Measurements from ENCODE around the gene CLEC18B.
"Not testable (repeated sequence)": the region's sequence is repeated elsewhere in the genome, so short reads cannot be mapped to it uniquely, and the experiment has no call there.

CLEC18B gene

DNA sequence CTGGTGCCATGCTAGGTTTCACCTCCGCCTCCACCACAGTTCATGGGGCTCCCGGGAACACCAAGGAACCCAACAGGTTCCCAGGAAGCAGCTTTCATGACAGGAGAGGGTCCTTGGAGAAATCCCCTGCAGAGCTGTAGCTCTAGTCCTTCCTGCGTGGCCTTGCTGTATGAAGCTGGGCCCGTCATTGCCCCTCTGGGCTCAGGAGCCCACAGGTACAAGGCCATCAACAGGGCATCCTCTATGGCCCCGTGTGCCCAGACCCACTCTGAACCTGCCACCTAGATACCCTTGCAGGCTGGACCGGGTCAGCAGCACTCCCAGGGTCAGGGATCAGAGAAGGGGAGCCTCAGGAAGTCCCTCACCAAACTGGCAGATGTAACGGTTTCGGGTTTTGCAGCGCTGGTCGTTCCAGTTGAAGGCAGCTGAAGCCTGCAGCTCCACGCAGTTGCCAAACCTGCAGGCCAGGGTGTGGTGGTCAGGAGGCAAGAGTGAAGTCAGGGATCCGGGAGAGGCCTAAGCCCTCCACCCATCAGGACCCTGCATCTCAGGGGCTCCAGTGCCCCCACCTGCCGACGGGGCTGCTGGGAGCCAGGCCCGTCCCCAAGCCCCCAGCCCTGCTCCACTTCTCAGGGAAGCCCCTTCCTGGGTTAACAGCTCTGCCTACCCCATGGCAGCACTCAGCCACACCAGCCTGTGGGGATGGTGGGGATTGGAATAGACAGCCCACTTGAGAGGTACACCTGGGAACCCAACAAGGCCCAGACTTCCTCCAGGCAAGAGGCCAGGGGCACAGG lies 11.9 kb downstream of the CLEC18B start:
- DNase-seq (ENCODE audit: low read depth), result not testable (repeated sequence)

DNA sequence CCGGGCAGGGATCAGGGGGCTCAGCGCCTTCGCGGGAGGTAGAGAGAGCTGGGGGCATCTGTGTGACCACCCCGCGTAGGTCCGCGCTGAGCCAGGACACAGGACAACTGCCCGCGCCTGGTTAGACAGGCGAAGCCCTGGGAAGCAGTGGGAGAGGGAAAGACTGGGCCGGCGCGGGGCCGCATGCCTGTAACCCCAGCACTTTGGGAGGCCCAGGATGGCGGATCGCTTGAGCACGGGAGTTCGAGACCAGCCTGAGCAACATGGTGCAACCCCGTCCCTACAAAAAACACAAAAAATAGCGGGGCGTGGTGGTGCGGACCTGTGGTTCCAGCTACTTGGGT lies 13.9 kb downstream of the CLEC18B start:
- H3K4me3 ChIP-seq (ENCODE audit: low read depth, low read length); DNase-seq (ENCODE audit: low read depth): not testable (repeated sequence)

More for the DNA sequence above, 11.9 kb downstream of the CLEC18B start:
- H3K4me3 ChIP-seq (ENCODE audit: low read depth, low read length), result not testable (repeated sequence)

DNA sequence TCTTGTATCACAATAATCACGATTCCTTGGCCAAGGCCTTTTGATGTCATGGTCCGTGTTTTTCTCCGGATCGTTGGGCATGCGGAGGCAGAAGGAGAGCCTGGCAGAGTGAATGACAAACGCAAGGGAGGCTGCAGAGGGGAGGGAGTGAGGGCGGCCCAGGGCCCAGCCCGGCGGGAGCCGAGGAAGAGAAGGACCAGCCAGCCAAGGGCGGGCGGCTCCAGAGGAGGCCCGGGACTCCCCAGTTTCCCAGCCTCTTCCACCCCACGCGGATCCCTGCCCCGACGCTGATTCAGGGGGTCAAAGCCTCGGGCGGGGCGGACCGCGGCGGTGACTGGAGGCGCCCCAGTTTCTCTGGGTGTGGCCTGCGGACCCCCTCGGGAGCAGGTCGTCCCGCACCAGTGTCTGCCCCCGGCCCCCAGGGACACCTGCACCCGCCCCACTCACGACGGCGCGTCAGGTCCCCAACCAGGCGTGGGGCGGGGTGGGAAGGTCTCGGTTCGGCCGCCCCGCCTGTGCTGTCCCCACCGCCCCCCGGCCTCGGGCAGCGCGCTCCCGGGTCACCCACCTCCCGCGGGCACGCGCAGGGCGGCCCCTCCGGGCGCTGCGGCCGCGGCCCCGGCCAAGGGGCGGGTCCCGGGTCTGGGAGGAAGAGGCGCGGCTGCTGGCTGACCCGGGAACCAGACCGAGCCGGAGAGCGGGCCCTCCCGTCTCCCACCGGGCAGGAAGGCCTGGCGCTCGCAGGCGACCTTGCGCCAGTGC lies 14.5 kb downstream of the CLEC18B start:
- DNase-seq (ENCODE audit: low read depth); H3K4me3 ChIP-seq (ENCODE audit: low read depth, low read length): not testable (repeated sequence)

DNA sequence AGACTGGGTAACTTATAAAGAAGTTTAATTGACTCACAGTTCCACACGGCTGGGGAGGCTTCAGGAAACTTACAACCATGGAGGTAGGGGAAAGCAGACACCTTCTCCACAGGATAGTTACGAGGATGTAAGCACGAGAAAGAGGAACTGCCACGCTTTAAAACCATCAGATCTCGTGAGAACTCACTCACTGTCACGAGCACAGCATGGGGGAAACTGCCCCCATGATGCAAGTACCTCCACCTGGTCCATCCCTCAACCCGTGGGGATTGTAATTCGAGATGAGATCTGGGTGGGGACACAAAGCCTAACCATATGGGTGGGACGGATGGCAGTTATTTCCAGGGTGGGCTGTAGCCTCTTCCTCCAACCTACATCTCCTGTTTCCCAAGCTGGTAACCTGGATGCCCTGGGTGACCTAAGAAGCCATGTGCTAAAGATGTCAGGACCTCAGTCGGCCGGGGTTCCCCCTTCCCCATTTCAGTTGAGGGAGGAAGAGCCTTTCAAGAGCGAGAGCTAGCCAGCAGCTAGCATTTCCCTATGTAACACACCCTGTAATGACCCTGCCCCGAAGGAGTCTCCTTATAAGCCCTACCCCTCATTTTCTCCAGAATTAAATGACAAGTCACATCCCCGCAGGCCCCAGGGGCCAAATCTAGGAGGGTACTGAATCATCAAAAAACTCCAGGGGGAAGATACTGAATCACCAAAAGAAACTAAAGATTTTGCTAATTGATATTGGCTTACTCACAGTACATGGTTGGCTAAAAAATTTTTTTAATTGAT lies 16.9 kb downstream of the CLEC18B start:
- DNase-seq (ENCODE audit: low read depth); H3K4me3 ChIP-seq (ENCODE audit: low read depth, low read length): not testable (repeated sequence)

DNA sequence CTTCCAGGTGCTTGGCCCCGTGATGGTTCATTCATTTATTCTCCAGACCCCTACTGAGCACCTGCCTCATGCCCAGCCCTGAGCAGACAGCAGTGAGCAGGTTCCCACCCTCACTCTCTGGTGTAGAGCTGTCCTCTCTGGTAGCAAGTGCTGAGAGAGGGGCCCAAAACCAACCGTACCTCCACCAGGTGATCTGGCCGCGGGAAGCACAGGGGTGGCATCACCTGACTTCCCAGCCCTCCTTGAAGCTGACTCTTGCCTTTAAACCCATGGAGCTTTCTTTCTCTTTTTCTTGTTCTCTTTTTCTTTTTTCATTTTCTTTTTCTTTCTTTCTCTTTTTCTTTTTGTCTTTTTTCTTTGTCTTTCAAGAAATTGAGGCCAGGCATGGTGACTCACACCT lies 21.0 kb downstream of the CLEC18B start:
- H3K4me3 ChIP-seq (ENCODE audit: low read depth, low read length); DNase-seq (ENCODE audit: low read depth): not testable (repeated sequence)

DNA sequence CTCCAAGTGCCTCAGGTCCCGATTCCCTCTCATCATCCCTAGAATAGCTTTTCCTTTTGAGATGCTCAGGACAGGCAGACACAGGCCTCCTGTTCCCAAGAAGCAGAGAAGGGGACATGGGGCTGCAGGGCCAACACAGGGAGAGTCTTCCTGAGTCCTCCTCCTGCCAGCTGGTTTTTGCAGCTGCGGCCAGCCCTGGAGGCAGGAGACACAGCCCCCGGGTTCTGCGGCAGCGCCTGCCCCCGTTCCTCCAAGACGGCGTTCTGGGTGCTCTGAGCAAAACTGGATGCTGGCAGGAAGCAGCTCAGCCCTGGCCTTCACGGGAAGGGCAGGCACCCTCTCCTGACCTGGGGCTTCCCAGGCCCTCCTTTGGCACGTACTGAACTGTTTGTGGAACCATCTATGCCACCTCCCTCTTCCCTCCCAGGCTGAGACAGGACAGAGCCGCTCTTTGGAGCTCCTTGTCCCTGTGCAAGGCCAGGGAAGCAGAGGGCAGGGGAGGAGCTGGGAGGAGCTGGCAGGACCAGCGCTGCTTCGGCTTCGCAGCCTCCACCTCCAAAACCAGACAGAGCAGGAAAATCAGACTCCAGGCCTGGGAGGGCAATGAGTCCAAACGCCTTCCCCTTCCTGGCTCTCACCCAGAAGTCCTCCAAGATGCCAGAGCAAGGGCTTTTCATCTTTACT lies 22.9 kb downstream of the CLEC18B start:
- H3K4me3 ChIP-seq (ENCODE audit: low read depth, low read length), result not testable (repeated sequence)
- DNase-seq (ENCODE audit: low read depth), result peak; percentile 15

DNA sequence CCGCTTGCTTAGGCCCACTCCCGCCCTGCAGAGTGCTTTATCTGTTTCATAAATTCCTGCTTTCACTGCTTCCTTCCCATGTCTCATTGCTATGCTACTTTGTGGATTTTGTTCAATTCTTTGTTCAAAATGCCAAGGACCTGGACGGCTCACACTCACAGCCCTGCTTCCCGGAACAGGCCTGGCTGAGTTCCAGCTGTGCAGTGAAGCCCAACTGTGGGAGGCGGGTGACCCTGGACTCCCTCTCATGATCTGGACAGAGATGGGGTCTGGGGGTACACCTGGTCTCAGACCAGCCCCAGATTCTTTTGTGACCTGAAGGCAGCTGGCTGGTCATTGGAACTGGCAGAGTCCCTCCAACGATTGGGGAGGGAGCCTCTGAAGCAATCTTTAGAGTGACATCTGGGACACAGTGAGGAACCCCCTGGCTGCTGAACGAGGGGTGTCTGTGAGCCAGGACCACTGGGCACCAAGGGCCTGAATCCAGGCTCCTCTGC lies 24.7 kb downstream of the CLEC18B start:
- not testable (repeated sequence) for H3K4me3 ChIP-seq (ENCODE audit: low read depth, low read length); DNase-seq (ENCODE audit: low read depth)

DNA sequence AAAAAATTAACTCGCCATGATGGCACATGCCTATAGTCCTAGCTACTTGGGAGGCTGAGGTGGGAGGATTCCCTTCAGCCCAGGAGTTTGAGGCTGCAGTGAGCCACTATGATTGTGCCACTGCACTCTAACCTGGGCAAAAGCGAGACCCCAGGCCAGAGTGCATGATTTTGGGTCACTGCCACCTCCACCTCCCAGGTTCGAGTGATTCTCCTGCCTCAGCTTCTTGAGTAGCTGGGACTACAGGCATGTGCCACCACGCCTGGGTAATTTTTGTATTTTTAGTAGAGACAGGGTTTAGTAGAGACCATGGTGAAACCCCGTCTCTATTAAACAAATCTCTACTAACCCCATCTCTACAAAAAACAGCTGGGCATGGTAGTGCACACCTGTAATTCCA lies 26.7 kb downstream of the CLEC18B start:
- not testable (repeated sequence) for DNase-seq (ENCODE audit: low read depth); H3K4me3 ChIP-seq (ENCODE audit: low read depth, low read length)

DNA sequence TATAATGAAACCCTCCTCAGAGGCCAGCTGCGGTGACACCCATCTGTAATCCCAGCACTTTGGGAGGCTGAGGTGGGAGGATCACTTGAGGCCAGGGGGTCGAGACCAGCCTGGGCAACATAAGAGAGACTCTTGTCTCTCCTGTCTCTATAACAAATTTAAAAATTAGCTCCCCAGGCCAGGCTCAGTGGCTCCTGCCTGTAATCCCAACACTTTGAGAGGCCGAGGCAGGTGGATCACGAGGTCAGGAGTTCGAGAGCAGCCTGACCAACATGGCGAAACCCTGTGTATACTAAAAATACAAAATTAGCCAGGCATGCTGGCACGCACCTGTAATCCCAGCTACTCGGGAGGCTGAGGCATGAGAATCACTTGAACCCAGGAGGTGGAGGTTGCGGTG lies 27.1 kb downstream of the CLEC18B start:
- H3K4me3 ChIP-seq (ENCODE audit: low read depth, low read length); DNase-seq (ENCODE audit: low read depth): not testable (repeated sequence)

DNA sequence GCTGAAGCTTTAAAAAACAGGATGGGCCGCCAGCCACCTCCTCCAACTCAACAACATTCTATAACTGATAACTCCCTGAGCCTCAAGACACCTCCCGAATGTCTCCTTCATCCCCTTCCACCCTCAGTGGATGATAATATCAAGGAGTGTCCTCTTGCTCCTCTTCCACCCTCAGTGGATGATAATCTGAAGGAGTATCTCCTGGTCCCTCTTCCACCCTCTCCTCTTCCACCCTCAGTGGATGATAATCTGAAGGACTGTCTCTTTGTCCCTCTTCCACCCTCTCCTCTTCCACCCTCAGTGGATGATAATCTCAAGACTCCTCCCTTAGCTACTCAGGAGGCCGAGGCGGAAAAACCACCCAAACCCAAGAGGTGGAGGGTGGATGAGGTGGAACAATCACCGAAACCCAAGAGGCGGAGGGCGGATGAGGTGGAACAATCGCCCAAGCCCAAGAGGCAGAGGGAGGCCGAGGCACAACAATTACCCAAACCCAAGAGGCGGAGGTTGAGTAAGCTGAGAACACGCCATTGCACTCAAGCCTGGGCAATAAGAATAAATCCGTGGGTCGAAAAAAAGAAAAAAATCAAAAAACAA lies 29.7 kb downstream of the CLEC18B start:
- not testable (repeated sequence) for H3K4me3 ChIP-seq (ENCODE audit: low read depth, low read length)

DNA sequence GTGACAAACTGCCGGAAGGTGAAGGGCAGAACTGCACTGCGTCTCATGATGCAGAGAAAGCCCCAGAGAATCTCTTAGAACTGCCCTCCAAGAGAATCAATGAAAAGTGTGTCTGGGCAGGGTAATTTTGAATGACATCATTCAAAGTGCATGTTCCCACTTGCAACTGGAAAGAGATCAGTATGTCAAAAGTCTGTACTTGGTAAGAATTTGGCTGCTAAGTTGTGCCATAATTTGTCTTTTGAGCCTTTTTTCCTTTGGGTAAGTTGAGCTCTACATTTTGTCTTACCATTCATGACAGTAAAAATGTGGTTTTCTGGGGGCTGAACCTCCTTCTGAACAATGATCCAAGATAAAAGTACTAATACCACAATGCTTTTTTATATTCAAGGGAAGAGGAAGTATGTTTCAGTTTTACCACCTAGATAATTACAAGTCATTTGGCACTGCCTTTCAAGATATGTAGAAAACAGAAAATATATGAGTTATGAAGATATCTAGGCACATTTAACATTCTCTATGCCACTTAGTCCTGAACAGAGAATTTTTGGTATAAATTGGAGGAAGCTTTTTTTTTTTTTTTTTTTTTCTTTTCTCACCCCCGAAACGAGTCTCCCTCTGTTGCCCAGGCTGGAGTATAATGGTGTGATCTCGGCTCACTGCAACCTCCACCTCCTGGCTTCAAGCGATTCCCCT lies 38.8 kb downstream of the CLEC18B start:
- DNase-seq (ENCODE audit: low read depth), result peak; percentile 11

More for the DNA sequence above, 29.7 kb downstream of the CLEC18B start:
- not testable (repeated sequence) for DNase-seq (ENCODE audit: low read depth)

DNA sequence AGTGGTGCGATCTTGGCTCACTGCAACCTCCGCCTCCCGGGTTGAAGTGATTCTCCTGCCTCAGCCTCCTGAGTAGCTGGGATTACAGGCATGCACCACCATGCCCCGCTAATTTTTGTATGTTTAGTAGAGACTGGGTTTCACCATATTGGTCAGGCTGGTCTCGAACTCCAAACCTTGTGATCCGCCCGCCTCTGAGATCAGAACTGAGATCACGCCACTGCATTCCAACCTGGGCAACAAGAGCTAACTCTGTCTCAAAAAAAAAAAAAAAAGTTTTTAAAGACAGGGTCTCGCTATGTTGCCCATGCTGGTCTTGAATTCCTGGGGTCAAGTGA lies 47.5 kb downstream of the CLEC18B start:
- DNase-seq (ENCODE audit: low read depth), result not testable (repeated sequence)

More for the DNA sequence above, 38.8 kb downstream of the CLEC18B start:
- H3K4me3 ChIP-seq (ENCODE audit: low read depth, low read length), result not testable (repeated sequence)

More for the DNA sequence above, 47.5 kb downstream of the CLEC18B start:
- not testable (repeated sequence) for H3K4me3 ChIP-seq (ENCODE audit: low read depth, low read length)

Measured in NB4 (cell line).